A549 (cell line): Measurements from ENCODE around the gene CEP63.

ENCODE experiments used
- CEBPB ChIP-seq, 2 experiments: fragments of >200 bp in 1 of 2; sonication (Bioruptor Twin) in 1 of 2; formaldehyde crosslinking in 1 of 2; IDR thresholded peaks; 2 replicates each; pipeline ENCODE4 v1.6.1; 2012 to 2016
- CHD2 ChIP-seq: fragments of 150-350 bp; IDR thresholded peaks from 2 replicates; pipeline ENCODE4 v1.6.1; 2014; ENCODE audit warnings: low read length; ENCODE audit not compliant: partially characterized antibody
- JUNB ChIP-seq: fragments of >200 bp; sonication (Bioruptor Twin); formaldehyde crosslinking; IDR thresholded peaks from 2 replicates; pipeline ENCODE4 v1.6.1; 2016
- MAZ ChIP-seq: fragments of 150-350 bp; IDR thresholded peaks from 2 replicates; pipeline ENCODE4 v1.6.1; 2014; ENCODE audit warnings: antibody characterized with exemption, low read depth, low read length, borderline replicate concordance
- POLR2A ChIP-seq: IDR thresholded peaks from 2 replicates; pipeline ENCODE4 v1.6.1; 2012; ENCODE audit warnings: mild to moderate bottlenecking, low read length
- RARB ChIP-seq: fragments of 250-450 bp; sonication (Bioruptor Pico); IDR thresholded peaks from 2 replicates; pipeline ENCODE4 v1.8.0; 2021; ENCODE audit warnings: mild to moderate bottlenecking, moderate library complexity
- SMC3 ChIP-seq: fragments of >200 bp; sonication (Bioruptor Twin); formaldehyde crosslinking; IDR thresholded peaks from 3 replicates; pipeline ENCODE4 v1.6.1; 2018; ENCODE audit warnings: inconsistent platforms
- TP53 ChIP-seq: fragments of 250-450 bp; sonication (Bioruptor Pico); IDR thresholded peaks from 2 replicates; pipeline ENCODE4 v1.5.0; 2021; ENCODE audit warnings: mild to moderate bottlenecking, moderate library complexity
- TF ChIP-seq, protein P1 (sequence below): fragments of 200-600 bp; sonication (generic); IDR thresholded peaks from 2 replicates; pipeline ENCODE4 v1.6.1; 2016; ENCODE audit warnings: antibody characterized with exemption, mild to moderate bottlenecking, moderate library complexity
- TF ChIP-seq, protein P2 (sequence below): fragments of >200 bp; sonication (Bioruptor Twin); formaldehyde crosslinking; IDR thresholded peaks from 3 replicates; pipeline ENCODE4 v1.5.1; 2016
- TF ChIP-seq, protein P3 (sequence below): IDR thresholded peaks from 2 replicates; pipeline ENCODE4 v1.6.1; 2012
- TF ChIP-seq, protein P4 (sequence below): fragments of 450-650 bp; IDR thresholded peaks from 2 replicates; pipeline ENCODE4 v1.6.1; 2014; ENCODE audit warnings: antibody characterized with exemption

DNA sequence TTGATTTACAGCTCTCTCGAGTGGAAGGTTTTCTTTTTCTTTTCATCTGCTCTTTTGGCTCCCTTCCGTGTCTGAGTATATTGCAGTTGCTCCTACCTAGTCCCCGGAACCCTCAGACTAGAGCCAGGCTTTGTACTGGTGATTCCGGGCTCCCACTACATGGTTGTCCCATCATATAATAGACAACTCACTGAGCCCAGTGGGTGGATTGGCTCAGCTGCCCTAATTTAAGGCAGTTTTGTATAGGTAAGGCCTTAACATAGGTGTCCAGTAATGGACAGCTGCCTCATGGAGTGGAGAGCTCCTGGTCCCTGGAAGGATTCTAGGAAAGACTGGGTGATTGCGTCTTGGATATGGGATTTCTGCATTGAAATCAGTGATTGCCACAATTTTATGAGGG is 106.9 kb downstream of the CEP63 start:
- TF ChIP-seq, protein P1, sequence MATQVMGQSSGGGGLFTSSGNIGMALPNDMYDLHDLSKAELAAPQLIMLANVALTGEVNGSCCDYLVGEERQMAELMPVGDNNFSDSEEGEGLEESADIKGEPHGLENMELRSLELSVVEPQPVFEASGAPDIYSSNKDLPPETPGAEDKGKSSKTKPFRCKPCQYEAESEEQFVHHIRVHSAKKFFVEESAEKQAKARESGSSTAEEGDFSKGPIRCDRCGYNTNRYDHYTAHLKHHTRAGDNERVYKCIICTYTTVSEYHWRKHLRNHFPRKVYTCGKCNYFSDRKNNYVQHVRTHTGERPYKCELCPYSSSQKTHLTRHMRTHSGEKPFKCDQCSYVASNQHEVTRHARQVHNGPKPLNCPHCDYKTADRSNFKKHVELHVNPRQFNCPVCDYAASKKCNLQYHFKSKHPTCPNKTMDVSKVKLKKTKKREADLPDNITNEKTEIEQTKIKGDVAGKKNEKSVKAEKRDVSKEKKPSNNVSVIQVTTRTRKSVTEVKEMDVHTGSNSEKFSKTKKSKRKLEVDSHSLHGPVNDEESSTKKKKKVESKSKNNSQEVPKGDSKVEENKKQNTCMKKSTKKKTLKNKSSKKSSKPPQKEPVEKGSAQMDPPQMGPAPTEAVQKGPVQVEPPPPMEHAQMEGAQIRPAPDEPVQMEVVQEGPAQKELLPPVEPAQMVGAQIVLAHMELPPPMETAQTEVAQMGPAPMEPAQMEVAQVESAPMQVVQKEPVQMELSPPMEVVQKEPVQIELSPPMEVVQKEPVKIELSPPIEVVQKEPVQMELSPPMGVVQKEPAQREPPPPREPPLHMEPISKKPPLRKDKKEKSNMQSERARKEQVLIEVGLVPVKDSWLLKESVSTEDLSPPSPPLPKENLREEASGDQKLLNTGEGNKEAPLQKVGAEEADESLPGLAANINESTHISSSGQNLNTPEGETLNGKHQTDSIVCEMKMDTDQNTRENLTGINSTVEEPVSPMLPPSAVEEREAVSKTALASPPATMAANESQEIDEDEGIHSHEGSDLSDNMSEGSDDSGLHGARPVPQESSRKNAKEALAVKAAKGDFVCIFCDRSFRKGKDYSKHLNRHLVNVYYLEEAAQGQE = no peak
- no peak for TF ChIP-seq RARB (CRISPR knock-in tag)
- TF ChIP-seq TP53 (CRISPR knock-in tag) = no peak
- TF ChIP-seq, protein P2, sequence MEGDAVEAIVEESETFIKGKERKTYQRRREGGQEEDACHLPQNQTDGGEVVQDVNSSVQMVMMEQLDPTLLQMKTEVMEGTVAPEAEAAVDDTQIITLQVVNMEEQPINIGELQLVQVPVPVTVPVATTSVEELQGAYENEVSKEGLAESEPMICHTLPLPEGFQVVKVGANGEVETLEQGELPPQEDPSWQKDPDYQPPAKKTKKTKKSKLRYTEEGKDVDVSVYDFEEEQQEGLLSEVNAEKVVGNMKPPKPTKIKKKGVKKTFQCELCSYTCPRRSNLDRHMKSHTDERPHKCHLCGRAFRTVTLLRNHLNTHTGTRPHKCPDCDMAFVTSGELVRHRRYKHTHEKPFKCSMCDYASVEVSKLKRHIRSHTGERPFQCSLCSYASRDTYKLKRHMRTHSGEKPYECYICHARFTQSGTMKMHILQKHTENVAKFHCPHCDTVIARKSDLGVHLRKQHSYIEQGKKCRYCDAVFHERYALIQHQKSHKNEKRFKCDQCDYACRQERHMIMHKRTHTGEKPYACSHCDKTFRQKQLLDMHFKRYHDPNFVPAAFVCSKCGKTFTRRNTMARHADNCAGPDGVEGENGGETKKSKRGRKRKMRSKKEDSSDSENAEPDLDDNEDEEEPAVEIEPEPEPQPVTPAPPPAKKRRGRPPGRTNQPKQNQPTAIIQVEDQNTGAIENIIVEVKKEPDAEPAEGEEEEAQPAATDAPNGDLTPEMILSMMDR = no peak
- TF ChIP-seq, protein P3, sequence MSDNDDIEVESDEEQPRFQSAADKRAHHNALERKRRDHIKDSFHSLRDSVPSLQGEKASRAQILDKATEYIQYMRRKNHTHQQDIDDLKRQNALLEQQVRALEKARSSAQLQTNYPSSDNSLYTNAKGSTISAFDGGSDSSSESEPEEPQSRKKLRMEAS = no peak
- no peak for TF ChIP-seq MAZ
- no peak for TF ChIP-seq SMC3
- TF ChIP-seq, protein P4, sequence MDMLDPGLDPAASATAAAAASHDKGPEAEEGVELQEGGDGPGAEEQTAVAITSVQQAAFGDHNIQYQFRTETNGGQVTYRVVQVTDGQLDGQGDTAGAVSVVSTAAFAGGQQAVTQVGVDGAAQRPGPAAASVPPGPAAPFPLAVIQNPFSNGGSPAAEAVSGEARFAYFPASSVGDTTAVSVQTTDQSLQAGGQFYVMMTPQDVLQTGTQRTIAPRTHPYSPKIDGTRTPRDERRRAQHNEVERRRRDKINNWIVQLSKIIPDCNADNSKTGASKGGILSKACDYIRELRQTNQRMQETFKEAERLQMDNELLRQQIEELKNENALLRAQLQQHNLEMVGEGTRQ = no peak
- no peak for TF ChIP-seq CEBPB (IDR thresholded peaks at IDR 0.05)
- no peak for TF ChIP-seq JUNB
- no peak for TF ChIP-seq POLR2A
- TF ChIP-seq CHD2 = no peak
